RWPE1 (cell line): ENCODE measurements around the gene GALNT9.

Source experiments
- CTCF ChIA-PET: fragments of 350-600 bp; sonication (Branson Sonifier 250); formaldehyde crosslinking; extraction: SDS; loops from one replicate; lab custom pipeline; 2021; lab: Yijun Ruan, JAX
- POLR2A ChIA-PET: fragments of 400-600 bp; formaldehyde crosslinking; extraction: SDS; loops from one replicate; lab custom pipeline; 2020; ENCODE audit warnings: antibody characterized with exemption; ENCODE audit not compliant: low non-redundant PET; lab: Yijun Ruan, JAX
- DNase-seq: peaks from one replicate; pipeline ENCODE4 v3.0.0; 2012; ENCODE audit warnings: low spot score
- H3K27ac ChIP-seq: fragments of 450-650 bp; 2 replicates; pipeline ENCODE4 v1.5.1; 2017
- TF ChIP-seq, protein P1 (sequence below): fragments of 450-650 bp; conservative IDR thresholded peaks from 2 replicates; pipeline ENCODE4 v1.5.1; 2017; ENCODE audit warnings: low read depth, mild to moderate bottlenecking

Gene GALNT9

DNA sequence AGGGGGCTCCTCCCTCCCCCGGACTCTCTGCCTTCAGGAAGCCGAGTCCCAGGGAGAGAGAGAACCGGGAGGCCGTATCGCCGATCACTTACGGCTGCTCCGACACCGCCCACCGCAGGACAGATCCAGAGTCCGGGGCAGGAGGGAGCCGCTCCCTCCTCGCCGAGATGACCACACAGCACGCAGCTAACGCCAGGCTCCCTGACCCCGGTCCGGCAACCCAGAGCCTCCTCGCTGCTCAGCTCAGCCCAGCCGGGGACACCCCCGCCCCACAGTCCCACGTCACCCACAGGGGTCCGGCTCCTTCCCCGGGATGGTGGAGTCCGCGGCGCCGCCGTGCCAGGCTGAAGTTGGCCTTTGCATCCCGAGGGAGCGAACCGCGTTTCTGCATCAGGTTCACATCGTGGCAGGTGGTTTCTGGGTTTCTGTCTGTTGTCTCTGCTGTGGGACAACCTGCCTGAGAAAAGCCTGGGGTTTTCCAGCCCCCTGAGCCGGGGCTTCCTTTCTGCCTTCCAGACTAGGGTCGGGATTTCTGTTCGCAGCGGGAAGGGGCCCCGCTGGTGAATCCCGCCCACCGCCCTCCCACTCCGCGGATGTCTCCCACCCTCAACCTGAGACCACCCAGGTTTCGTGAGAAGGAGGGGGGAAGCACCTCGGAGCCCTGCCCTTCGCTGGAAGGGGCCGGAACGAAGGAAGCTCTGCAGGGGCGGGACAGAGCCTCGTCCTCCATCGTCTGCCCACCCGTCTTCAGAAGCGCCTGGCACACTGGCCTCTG lies 123.9 kb downstream of the GALNT9 start:
- ChIA-PET CTCF (interaction anchor here (0.7 kb wide), 1 partner anchor 13 kb away, joined by 4 read pairs; no protein-coding TSS in a partner anchor), POLR2A (no interaction called here)
- TF ChIP-seq, protein P1, sequence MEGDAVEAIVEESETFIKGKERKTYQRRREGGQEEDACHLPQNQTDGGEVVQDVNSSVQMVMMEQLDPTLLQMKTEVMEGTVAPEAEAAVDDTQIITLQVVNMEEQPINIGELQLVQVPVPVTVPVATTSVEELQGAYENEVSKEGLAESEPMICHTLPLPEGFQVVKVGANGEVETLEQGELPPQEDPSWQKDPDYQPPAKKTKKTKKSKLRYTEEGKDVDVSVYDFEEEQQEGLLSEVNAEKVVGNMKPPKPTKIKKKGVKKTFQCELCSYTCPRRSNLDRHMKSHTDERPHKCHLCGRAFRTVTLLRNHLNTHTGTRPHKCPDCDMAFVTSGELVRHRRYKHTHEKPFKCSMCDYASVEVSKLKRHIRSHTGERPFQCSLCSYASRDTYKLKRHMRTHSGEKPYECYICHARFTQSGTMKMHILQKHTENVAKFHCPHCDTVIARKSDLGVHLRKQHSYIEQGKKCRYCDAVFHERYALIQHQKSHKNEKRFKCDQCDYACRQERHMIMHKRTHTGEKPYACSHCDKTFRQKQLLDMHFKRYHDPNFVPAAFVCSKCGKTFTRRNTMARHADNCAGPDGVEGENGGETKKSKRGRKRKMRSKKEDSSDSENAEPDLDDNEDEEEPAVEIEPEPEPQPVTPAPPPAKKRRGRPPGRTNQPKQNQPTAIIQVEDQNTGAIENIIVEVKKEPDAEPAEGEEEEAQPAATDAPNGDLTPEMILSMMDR, result no peak
- no peak for DNase-seq
- no peak overlapping the region for H3K27ac ChIP-seq

DNA sequence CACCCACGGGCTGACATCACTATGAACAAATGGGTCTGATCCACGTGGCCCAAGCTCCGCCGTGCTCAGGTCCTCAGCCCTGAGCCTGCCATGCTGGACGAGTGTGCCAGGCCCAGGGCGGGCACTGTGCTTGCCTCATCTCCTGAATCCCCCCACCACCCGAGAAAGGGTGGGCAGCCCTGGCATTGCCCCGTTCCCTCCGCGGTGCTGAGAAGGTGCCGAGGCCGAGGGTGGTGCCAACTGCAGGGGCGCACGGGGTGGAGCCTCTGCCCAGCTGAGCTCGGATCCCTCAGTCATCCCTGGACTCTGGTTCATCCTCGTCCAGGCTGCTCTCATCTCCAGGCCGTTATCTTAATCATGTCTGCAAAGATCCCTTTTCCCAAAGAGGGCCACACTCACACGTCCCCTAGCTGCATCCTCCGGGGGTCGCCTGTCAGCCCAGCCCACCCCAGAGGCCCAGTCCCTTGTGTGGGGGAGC lies 124.6 kb downstream of the GALNT9 start:
- TF ChIP-seq, protein P1, result no peak
- POLR2A ChIA-PET, result no interaction called here
- no peak overlapping the region for H3K27ac ChIP-seq
- CTCF ChIA-PET, result interaction anchor here (0.7 kb wide), 1 partner anchor 14 kb away, joined by 4 read pairs; no protein-coding TSS in a partner anchor
- no peak for DNase-seq

DNA sequence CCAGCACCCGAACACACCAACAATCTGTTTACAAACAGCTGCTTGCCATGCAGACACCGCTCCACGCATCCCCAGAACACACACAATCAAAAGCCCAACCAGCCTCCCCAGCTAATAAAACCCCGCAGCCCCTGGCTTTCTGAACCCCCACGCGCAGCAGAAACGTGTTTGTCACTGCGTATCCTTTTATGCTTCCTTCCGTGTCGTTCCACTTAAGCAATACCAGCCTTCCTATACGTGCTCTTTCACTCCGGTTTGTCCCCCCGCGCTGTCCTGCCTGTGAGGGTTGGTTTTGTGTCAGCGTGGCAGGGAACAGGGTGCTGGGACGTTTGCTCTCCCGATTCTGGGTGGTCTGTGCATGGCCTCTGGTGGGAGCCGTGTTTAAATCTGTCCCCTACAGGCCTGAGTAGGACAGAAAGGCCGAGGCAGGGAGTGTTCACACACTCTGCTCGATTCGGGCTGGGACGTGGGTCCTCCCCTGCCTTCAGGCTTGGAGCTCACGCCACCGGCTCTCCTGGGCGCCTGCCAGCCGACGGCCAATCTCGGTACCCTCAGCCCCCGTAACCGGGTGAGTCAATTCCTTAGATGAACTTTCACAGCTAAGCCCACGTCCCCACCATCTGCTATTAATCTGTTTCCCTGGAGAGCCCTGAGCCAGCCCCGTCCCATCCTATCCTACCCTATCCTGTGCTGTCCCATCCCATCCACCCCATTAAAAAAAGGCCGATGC lies 125.2 kb downstream of the GALNT9 start:
- no peak for DNase-seq
- TF ChIP-seq, protein P1, result no peak
- no peak overlapping the region for H3K27ac ChIP-seq
- CTCF ChIA-PET, result no interaction called here
- POLR2A ChIA-PET, result no interaction called here

GRCh38 chr12:132202929-132203721 lies 126.3 kb downstream of the GALNT9 start:
- no peak overlapping the region for H3K27ac ChIP-seq
- CTCF ChIA-PET, result no interaction called here
- no peak for DNase-seq
- TF ChIP-seq, protein P1, result no peak
- POLR2A ChIA-PET, result no interaction called here

- CTCF ChIA-PET, result no interaction called here
Observed at GRCh38 chr12:132201391-132202120, 127.8 kb downstream of the GALNT9 start.

More at GRCh38 chr12:132201391-132202120, 127.8 kb downstream of the GALNT9 start:
- POLR2A ChIA-PET, result no interaction called here
- H3K27ac ChIP-seq, result no peak overlapping the region
- TF ChIP-seq, protein P1, result no peak
- DNase-seq, result no peak
